Posterior vena cava (tissue), 2 donors: ENCODE data around the gene LRP1B. TPM values are rescaled to one million over a fixed set of nuclear protein-coding genes. Genes with fewer than 3 reads are reported as not detected.

Source experiments
- DNase-seq: peaks from one replicate; pipeline ENCODE4 v3.0.0-alpha.2; 2020; ENCODE audit warnings: low spot score
- intact Hi-C, 2 donors: fragments of 100-400 bp; cut with DNase I; formaldehyde crosslinking; loops; one replicate each; pipeline versions ENCODE4 v1.14.1 to v1.14.2; 2022 to 2023
- total RNA-seq, 2 donors: library from RNA; stranded (reverse); fragmentation: NEBNext Ultra II Directional; extraction: Animal tissue kit (Norgen Biotek cat#: 25700); gene quantifications; one replicate each; pipeline ENCODE4 v1.2.1, GENCODE V29; 2021
- donor health status: DM: yes; HTN: yes; CAD: no.
- donor health status: DM: yes; HTN: yes; CAD: no.

The LRP1B gene
- total RNA-seq, 2 donors from 2014 or later = 0.46 to 0.48 TPM

DNA sequence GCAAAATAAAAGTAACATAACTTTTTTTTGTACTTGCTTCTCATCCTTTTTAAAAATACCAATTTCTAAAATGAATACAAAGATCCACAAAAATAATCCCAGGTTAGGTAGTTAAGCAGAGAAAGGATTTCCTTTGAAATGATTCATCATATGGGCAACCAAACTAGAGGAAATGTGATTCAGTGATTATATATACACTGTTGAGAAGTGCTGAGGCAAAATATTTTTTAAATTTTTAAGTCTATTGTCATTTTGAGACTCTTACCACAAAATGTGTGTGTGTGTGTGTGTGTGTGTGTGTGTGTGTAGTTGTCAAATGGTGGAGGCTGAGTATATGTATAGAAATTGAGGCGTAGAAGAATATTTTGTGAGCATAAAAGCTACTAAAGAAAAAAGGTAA lies 1075.3 kb downstream of the LRP1B start:
- DNase-seq = no peak
- intact Hi-C loops = no loop called here

DNA sequence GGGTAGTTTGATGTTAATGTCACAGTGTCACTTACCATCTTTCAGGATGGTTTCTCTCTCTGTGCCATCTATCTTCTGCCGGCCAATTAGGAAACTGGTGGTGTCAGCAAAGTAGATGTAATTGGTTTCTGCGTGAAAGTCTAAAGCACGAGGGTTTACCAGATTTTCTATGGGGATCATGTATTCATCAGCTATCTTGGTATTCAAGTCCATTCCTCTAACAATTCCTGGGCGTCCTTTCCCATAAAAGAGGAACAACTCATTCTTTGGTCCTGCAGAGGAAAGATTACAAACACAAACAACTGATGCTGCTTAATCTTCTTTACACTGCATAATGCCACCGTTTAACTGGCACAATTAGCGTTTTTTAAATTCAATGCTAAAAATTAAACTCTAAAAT lies 1081.9 kb downstream of the LRP1B start:
- intact Hi-C loops = no loop called here
- no peak for DNase-seq

DNA sequence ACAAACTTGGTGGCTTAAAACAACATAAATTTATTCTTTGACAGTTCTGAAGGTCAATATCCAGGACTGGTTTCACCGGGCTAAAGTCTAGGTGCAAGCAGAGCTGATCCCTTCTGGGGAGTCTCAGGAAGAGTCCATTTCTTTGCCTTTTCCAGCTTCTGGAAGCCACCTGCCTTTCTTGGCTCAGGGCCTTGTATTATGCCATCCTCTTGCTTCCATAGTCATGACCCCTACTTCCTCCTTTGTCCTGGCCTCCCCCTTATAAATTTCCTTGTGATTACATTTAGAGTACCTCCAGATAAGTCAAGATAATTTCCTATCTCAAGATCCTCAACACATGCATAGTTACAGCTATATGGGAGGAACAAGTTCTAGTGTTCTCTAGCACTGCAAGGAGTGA lies 1089.5 kb downstream of the LRP1B start:
- intact Hi-C loops = no loop called here

DNA sequence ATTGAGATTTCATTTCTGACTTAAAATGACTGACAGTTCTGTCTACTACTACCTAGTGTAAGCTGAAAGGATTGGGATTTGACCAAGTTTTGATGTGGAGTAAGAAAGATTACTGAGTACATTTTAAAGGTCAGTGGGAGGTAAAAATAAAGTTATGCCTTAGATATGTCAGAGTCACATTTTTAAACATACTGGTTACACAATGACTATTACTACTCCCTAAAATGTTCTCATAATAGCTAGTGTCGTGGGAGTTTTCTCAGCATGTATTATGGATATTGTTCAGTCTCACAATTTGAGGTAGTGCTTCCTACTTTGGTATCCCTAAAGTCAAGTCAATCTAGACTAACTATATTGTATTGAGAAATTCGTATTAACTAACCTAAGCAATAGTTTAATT lies 1092.5 kb downstream of the LRP1B start:
- no peak for DNase-seq
- intact Hi-C loops = loop anchor here in 1 of 2 donors (10.0 kb wide), 1 partner anchor 476 kb away; no protein-coding TSS in a partner anchor

More for the DNA sequence above, 1089.5 kb downstream of the LRP1B start:
- no peak for DNase-seq

DNA sequence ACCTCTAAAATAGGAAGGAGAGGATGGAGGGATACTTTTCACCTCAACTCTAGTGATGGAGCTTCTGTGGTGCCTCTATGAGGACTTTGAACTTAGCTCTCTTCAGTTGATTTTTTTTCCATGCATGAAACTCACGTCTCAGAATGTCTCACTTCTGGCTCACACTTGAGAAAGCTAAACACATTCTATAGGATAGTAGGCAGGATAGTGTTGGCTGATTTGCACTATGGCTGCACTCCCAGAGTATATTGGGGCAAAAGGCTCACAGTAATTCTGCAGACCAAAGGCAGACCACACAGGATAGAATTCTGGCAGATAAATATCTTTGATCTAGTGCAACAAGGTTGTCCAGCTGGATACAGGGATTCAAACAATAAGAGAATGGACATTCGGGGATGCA lies 1093.5 kb downstream of the LRP1B start:
- no peak for DNase-seq
- intact Hi-C loops = loop anchor here in 1 of 2 donors (10.0 kb wide), 1 partner anchor 477 kb away; no protein-coding TSS in a partner anchor

DNA sequence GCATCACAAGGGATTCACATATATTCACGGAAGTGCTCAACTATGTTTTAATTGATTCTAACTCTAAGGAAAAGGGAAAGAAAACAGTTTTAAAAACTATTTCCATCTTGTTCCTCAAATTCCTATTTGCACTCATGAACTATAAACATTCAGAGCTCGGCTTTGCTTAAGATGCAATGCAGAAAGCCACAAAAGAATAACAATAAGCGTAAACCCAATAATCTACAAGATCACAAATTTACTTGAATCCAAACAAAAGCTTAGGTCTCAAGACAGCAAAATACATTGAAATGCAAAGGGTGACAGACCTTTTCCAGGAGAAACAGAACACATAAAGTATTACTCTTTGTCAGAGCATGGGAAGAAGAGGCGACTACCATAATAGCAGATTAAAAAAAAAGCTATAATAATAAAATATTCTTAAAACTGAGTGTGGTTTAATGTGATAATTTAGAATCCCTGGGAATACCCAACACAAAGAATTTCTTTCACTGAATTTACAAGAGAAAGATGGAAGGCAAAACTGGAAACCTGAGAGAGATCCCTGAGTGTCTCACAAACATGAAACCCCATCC lies 1094.9 kb downstream of the LRP1B start:
- intact Hi-C loops = loop anchor here in 1 of 2 donors (10.0 kb wide), 1 partner anchor 479 kb away; no protein-coding TSS in a partner anchor
- DNase-seq = no peak

DNA sequence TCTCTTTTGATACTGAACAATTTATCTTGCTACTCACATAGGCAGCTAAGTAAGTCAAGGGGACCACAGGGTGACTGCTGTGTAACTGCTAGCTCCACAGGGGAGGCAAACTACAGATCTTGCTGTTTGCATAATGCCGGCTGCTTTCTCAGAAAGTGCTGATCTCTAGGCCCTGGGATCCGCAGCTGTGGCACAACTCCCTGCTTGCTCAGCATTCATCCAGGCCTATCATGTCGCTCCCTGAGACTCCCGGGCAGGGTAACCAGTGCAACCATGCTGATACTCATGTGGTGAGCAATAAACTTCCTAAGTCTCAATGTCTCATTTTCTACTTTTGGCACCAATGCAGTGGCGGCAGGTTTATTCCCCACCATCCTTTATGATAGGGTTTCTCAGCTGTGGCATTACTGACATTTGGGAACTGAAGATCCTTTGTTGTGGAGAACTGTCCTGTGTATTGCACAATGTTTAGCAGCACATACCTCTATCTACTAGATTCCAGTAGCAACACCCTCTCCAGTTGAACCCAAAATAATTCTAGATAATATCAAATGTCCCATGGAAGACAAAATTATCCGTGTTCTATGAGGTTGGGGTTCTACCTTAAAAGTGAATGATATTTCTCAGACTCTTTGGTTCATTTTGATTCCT lies 1101.3 kb downstream of the LRP1B start:
- DNase-seq = no peak
- intact Hi-C loops = loop anchor here in 1 of 2 donors (10.0 kb wide), 1 partner anchor 485 kb away; no protein-coding TSS in a partner anchor

DNA sequence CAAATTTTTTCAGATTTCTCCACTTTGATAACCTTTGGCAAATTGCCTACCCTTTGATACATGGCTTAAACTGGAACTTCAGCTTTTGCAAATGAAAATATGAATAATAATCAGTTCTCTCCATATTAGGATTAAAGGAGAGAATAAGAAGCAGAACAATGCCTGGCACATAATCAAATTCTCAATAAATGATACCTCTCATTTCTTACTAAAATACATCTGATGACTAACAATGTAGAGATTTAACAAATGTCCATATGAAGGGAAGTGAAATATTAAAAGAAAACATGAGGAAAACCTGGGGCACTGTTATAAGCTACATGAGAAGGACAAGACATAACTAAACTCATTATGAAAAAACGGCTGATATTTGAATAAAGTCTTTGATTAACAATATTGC lies 1103.6 kb downstream of the LRP1B start:
- no peak for DNase-seq
- intact Hi-C loops = no loop called here

DNA sequence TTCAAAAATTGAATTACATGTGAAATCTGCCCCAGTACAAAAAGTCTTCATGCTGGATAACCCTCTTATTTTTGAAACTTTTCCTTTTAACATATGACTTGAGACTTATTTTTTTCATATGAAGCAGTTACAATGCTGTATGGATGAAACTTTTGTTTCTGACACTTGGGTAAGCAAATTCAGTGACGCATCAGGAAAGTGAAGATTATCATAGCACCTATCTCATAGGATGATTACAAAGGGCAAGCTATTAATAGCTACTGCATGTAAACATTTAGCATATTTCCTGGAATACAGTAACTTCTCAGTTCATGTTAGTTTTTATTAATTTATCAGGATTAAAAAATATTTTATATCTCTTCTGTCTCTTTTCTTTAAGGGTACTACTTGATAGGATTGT lies 1109.2 kb downstream of the LRP1B start:
- intact Hi-C loops = no loop called here
- no peak for DNase-seq

DNA sequence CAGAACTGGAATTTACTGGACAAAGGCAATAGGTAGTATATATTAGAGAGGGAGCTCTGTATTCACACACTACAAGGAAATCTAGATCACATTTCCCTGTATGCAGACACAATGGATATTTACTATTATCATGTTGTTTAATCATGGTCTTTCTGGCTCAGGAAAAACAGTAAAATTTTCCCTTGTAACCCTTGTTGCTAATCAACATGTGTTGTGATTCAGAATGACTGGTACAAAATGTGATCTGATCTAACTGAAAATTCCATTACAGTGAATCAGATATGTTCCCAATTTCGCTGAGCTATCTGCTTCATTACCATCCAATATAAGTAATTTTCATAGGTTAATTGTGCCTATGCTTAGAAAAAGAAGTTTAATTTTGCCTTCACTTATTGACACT lies 1109.7 kb downstream of the LRP1B start:
- intact Hi-C loops = no loop called here
- DNase-seq = no peak

DNA sequence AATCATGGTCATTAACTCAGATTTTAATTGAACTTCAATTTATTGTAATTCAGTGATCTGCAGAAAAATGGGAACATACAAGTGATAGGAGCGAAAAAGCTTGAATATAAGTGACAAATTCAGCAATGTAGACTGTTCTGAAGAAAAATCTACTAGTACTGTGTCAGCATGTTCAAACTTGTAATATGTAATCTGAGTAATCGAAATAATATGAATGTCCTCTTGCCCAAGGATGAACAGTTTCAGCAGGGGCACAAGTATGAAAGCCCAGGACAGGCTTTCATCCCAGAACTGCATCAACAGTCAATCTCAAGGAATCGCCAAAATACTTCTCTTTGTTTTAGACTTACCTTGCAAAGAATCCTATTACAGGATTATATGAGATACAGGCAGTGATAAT lies 1110.5 kb downstream of the LRP1B start:
- DNase-seq = no peak
- intact Hi-C loops = no loop called here

DNA sequence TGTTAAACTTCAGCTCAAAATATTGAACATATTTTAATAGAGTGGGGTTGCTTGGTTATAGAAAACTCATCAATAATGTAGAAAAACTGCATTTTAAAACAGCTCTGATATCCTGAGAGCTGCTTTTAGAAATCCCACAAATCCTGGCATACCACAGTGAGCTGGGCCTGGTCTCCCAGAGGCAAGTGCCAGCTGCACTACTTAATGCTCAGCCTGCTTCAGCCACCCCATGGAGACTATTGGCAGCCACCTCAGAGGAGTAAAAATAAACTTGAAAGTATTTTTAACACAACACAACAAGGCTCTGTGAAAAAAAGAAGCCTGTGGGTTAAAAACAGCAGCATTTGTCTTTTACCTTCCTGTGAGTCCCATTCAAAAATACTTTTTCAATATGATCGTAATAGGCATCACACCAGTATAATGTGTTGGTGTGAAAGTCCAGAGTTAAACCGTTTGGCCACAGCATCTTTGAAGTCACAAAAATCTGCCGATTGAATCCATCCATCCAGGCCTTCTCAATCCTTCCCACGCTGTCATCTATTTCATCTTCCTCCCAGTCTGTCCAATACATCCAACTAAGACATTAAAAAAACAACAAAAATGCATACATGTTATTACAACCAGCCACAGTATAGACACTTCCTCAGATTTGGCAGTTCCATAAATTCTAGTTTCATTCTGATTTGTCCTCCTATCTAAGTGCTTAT lies 1115.3 kb downstream of the LRP1B start:
- DNase-seq = no peak
- intact Hi-C loops = no loop called here

DNA sequence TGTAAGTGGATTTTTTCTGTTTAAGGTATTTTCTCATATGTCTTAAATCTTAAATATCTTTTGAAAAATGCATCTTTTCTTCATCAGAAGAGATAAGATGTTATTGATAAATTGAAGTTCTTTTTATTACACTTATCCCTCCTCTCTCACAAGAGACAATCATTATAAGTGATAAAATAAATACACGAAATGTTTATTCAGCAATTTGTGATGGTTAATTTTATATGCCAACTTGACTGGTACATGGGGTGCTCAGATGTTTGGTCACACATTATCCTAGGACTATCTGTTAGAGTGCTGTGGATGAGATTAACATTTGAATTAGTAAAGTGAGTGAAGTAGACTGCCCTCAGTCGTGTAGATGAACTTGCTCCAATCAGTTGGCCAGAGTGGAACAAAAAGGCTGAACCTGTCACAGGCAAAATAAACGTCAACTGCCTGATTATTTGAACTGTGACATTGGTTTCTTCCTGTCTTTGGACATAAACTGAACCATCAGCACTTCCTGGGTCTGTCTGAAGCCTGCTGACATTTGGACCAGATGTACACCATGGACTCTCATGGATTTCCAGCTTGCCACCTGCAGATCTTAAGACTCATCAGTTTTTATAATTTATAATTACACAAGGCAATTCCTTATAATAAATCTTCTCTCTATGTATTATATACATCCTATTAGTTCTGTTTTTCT lies 1126.7 kb downstream of the LRP1B start:
- no peak for DNase-seq
- intact Hi-C loops = no loop called here

DNA sequence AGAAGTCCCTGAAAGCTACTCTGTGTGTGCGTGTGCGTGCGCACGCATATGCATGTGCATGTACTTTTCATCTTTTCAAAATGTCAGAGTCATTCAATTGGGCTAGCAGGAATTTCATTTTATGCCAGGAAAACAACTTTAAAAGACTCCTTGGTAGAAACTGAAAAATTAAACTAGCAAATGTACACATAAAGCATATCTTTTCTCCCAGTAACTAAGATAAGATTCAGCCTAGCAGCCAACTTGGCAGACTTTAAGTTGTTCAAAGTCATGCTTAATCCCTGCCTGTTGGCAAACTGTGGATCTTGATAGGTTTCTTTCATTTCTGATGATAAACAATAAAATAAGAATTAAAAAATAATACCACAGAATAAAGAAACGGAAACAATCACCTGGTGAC lies 1129.1 kb downstream of the LRP1B start:
- no peak for DNase-seq
- intact Hi-C loops = no loop called here

DNA sequence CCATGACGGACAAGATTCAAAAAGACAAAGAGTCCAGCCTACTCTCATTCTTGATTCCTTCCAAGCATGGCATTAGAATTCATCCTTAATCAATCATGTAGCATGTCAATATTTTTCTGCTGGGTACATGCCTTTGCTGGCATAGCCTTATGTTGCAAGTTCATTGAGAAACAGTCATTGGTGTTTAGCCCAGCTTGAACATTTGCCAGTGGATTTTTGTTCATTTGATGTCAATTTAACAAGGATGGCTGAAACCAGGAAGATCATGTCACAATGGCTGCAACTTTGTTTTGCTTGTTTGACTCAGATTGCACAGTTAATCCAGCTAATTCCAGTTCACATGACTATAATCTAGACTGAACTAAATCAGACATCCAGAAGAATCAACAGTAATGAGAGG lies 1132.2 kb downstream of the LRP1B start:
- intact Hi-C loops = no loop called here
- DNase-seq = no peak

DNA sequence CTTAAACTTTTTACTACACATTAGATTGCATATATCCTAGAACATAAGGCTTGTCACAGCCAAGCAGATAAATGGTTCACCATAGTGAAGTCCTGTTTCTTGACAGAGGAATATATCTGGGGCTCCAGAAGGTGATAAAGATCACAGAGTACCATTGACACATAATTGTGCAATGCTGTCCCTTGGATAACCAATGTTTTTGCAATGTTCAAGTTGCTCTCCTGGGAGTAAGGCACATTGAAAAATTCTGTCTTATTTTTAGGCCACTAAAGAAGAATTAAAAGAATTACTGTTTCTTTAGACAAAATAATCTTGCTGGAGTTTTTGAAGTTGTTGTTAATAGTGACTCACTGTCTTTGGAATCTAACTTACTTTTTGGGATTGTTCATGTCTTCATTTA lies 1132.8 kb downstream of the LRP1B start:
- intact Hi-C loops = no loop called here
- no peak for DNase-seq

DNA sequence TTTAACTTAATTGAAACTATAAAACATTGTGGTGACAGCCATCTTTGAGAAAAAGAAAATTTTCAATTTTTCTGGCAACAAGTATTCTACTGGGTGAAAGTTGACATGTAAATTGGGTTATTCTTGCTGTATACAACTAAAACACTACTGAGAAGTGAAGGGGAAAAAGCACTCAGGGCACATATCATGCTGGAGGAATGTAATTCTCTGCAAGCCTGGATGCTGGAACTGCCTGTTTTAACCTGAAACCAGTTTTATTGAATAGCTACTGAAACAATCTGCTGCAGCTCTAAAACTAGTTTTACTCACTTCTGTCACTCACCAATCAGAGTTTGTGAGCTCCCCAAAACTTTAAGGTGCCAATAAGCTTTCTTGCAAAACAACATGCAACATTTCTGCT lies 1136.0 kb downstream of the LRP1B start:
- DNase-seq = no peak
- intact Hi-C loops = no loop called here

DNA sequence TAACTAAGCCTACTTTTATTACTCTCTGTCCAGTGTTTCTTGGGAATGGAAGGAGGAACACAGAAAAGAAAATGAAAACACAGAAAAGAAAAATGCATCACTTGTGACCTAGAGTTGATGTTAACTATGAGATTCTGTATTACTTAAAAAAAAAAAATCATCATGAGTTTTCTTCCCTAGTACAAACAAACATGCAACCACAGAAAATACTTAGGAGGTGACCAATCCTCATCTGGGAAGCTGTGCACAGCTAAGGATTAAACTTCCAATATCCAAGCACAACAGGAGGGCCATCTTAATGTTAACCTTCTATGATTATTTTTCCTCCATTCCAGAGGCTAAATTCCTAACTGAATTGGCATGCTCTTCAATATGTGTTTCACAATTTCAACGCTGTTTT lies 1140.4 kb downstream of the LRP1B start:
- no peak for DNase-seq
- intact Hi-C loops = no loop called here

DNA sequence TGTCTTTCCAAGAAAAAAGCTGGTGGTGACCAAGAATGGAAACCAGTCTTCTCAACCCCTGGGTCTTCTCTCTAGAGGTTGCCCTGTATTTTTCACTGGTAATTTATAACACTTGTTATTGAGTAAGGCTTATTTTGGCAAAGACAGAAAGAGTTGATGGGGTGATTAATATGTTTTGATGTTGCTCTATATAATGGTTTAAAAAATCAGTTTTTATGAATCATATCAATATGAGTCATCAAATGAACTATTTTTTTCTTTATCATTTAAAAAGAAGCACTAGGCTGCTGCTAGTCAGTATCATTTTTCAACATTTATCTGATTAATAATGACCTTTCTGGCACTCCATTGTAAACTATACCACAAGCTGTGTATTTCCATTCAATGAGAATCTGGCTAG lies 1142.2 kb downstream of the LRP1B start:
- DNase-seq = no peak
- intact Hi-C loops = no loop called here

DNA sequence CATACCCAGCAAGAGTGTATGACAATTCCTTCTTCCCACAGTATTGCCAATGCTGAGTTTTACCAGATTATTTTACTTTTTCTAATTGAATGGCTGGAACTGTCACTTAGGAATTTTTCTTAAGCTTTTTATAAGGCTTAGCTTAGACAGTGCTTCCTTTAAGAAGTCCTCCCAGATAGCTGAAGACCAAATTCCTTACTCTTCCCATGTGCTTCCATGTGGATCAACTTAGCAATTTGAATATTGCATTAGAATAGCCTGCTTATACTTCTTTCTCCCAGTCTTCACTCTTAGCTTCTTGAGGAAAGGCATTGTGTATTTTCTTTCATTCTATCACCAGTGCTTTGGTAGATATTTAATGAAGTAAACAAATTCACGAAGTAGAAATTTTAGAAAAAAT lies 1144.4 kb downstream of the LRP1B start:
- intact Hi-C loops = no loop called here
- no peak for DNase-seq
